GM13976 (cell line): ENCODE measurements around the gene C2CD4D.

Experiments used
- DNase-seq: peaks from one replicate; pipeline ENCODE4 v3.0.0; 2012; ENCODE audit warnings: low spot score
- CTCF ChIP-seq: IDR thresholded peaks from 2 replicates; pipeline ENCODE4 v1.5.1; 2012; ENCODE audit warnings: borderline replicate concordance, mild to moderate bottlenecking; ENCODE audit not compliant: insufficient read depth; ENCODE audit errors: extremely low read depth, missing control alignments, control extremely low read depth
- in situ Hi-C: fragments of 300-500 bp; cut with MboI; formaldehyde crosslinking; loops from one replicate; pipeline ENCODE4 v1.12.0; 2022; ENCODE audit warnings: low sequenced_read_pairs, mixed read lengths, inconsistent platforms; ENCODE audit not compliant: unreplicated experiment

The C2CD4D gene

GRCh38 chr1:151867321-151867720 lies 27.7 kb upstream of the C2CD4D start:
- no peak for DNase-seq
- TF ChIP-seq CTCF = no peak
- in situ Hi-C loops = no loop called here

GRCh38 chr1:151864411-151864810 lies 24.8 kb upstream of the C2CD4D start:
- in situ Hi-C loops = no loop called here
- DNase-seq = no peak
- no peak for TF ChIP-seq CTCF

GRCh38 chr1:151862604-151863003 lies 23.0 kb upstream of the C2CD4D start:
- TF ChIP-seq CTCF = no peak
- in situ Hi-C loops = no loop called here
- no peak for DNase-seq

GRCh38 chr1:151860504-151861187 lies 21.0 kb upstream of the C2CD4D start:
- no peak for DNase-seq
- in situ Hi-C loops = no loop called here
- TF ChIP-seq CTCF = no peak

GRCh38 chr1:151859891-151860293 lies 20.3 kb upstream of the C2CD4D start:
- no peak for TF ChIP-seq CTCF
- in situ Hi-C loops = no loop called here
- no peak for DNase-seq

GRCh38 chr1:151858886-151859665 lies 19.5 kb upstream of the C2CD4D start:
- no peak for TF ChIP-seq CTCF
- in situ Hi-C loops = no loop called here
- no peak for DNase-seq
